ENCODE data around the gene PRSS48. TPM values are rescaled to one million over a fixed set of nuclear protein-coding genes. Genes with fewer than 3 reads are reported as not detected.
"Not testable (repeated sequence)": the region's sequence is repeated elsewhere in the genome, so short reads cannot be mapped to it uniquely, and the experiment has no call there.

PRSS48 gene
- polyA plus RNA-seq, 1 donor from 2014 or later: not detected

- no peaks in the 10 kb centered on the region for H3K9me3 ChIP-seq (ENCODE audit: low read length)
- H3K27ac ChIP-seq (ENCODE audit: low read length): no peak overlapping the region
Observed at GRCh38 chr4:151233600-151233999, 43.4 kb upstream of the PRSS48 start.

DNA sequence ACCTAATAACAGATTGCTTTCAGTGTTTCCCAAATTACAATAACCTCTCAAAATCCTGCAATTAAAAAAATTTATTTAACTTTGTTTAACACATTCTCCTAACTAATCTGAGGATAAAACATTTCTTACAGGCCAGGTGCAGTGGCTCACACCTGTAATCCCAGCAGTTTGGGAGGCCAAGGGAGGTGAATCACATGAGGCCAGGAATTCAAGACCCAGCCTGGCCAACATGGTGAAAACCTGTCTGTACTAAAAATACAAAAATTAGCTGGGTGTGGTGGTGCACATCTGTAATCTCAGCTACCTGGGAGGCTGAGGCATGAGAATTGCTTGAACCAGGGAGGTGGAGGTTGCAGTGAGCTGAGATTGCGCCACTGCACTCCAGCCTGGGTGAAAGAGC is 41.6 kb upstream of the PRSS48 start:
- H3K27me3 ChIP-seq (ENCODE audit: insufficient read depth, low read depth, low read length); H4K20me1 ChIP-seq (ENCODE audit: insufficient read depth); H2AFZ ChIP-seq (ENCODE audit: low read depth, low read length); H3F3A ChIP-seq (ENCODE audit: insufficient read depth, low read length, poor library complexity, severe bottlenecking); H3K27ac ChIP-seq (ENCODE audit: low read length); H3K36me3 ChIP-seq (ENCODE audit: insufficient read depth, low read length); H3K9me3 ChIP-seq (ENCODE audit: low read length); H3K79me2 ChIP-seq (replicated peaks; ENCODE audit: insufficient read depth, low read length); H3K9me2 ChIP-seq (ENCODE audit: insufficient read depth, low read length); H3K9ac ChIP-seq (ENCODE audit: low read length); H3K4me2 ChIP-seq (ENCODE audit: low read length); H3K4me3 ChIP-seq (ENCODE audit: low read length): not testable (repeated sequence)

More at GRCh38 chr4:151233600-151233999, 43.4 kb upstream of the PRSS48 start:
- Histone ChIP-seq H4K20me1 (ENCODE audit: insufficient read depth) (no peaks in the 10 kb centered on the region), H3K9ac (ENCODE audit: low read length) (no peak overlapping the region), H3K79me2 (replicated peaks; ENCODE audit: insufficient read depth, low read length) (no peaks in the 10 kb centered on the region), H3K9me2 (ENCODE audit: insufficient read depth, low read length) (no peaks in the 10 kb centered on the region), H3F3A (ENCODE audit: insufficient read depth, low read length, poor library complexity, severe bottlenecking) (no peaks in the 10 kb centered on the region), H3K36me3 (ENCODE audit: insufficient read depth, low read length) (no peaks in the 10 kb centered on the region), H3K4me2 (ENCODE audit: low read length) (no peak overlapping the region), H2AFZ (ENCODE audit: low read depth, low read length) (no peak overlapping the region), H3K4me3 (ENCODE audit: low read length) (no peak overlapping the region), H3K27me3 (ENCODE audit: insufficient read depth, low read depth, low read length) (no peaks in the 10 kb centered on the region)
- TF ChIP-seq MXI1 (conservative IDR thresholded peaks at IDR 0.05; ENCODE audit: poor library complexity, severe bottlenecking): no peak
- TF ChIP-seq EP300 (conservative IDR thresholded peaks at IDR 0.05; ENCODE audit: poor library complexity, severe bottlenecking): no peak
- no peak for TF ChIP-seq SMC3 (conservative IDR thresholded peaks at IDR 0.05; ENCODE audit: poor library complexity)
- TF ChIP-seq REST (IDR thresholded peaks at IDR 0.05; ENCODE audit: borderline replicate concordance): no peak
- no peak for TF ChIP-seq RAD21 (conservative IDR thresholded peaks at IDR 0.05)
- TF ChIP-seq TAF1 (IDR thresholded peaks at IDR 0.05; ENCODE audit: low read depth): no peak
- TF ChIP-seq EZH2 (IDR thresholded peaks at IDR 0.05; ENCODE audit: borderline replicate concordance, insufficient read depth, low read length, poor library complexity, severe bottlenecking): no peak
- TF ChIP-seq POLR2AphosphoS5 (IDR thresholded peaks at IDR 0.05): no peak
- no peak for TF ChIP-seq CTCF (IDR thresholded peaks at IDR 0.05; ENCODE audit: poor library complexity, severe bottlenecking)

DNA sequence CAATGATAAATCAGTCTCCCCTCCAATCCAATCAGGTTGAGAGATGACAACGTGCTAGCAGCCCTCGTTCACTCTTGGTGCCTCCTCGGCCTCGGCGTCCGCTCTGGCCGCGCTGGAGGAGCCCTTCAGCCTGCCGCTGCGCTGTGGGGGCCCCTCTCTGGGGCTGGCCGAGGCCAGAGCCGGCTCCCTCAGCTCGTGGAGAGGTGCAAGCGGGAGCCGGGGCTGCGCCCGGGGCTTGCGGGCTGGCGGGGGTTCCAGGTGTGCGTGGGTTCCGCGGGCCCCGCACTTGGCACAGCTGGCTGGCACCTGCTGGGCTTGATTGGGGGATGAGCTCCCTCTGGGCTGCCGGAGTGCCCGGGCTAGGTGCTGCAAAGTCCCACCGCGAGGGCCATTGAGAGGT is 40.9 kb upstream of the PRSS48 start:
- Histone ChIP-seq H3K4me3 (ENCODE audit: low read length) (no peak overlapping the region), H3K36me3 (ENCODE audit: insufficient read depth, low read length) (no peaks in the 10 kb centered on the region), H3F3A (ENCODE audit: insufficient read depth, low read length, poor library complexity, severe bottlenecking) (no peaks in the 10 kb centered on the region), H2AFZ (ENCODE audit: low read depth, low read length) (no peak overlapping the region), H3K9ac (ENCODE audit: low read length) (no peak overlapping the region), H3K9me2 (ENCODE audit: insufficient read depth, low read length) (no peaks in the 10 kb centered on the region), H3K79me2 (replicated peaks; ENCODE audit: insufficient read depth, low read length) (no peaks in the 10 kb centered on the region), H3K9me3 (ENCODE audit: low read length) (no peaks in the 10 kb centered on the region), H3K27me3 (ENCODE audit: insufficient read depth, low read depth, low read length) (no peaks in the 10 kb centered on the region), H3K27ac (ENCODE audit: low read length) (no peak overlapping the region), H3K4me2 (ENCODE audit: low read length) (no peak overlapping the region), H4K20me1 (ENCODE audit: insufficient read depth) (no peaks in the 10 kb centered on the region)
- TF ChIP-seq EP300 (conservative IDR thresholded peaks at IDR 0.05; ENCODE audit: poor library complexity, severe bottlenecking) (no peak), CTCF (IDR thresholded peaks at IDR 0.05; ENCODE audit: poor library complexity, severe bottlenecking) (no peak), MXI1 (conservative IDR thresholded peaks at IDR 0.05; ENCODE audit: poor library complexity, severe bottlenecking) (no peak), POLR2AphosphoS5 (IDR thresholded peaks at IDR 0.05) (no peak), REST (IDR thresholded peaks at IDR 0.05; ENCODE audit: borderline replicate concordance) (no peak), TAF1 (IDR thresholded peaks at IDR 0.05; ENCODE audit: low read depth) (no peak), RAD21 (conservative IDR thresholded peaks at IDR 0.05) (no peak), EZH2 (IDR thresholded peaks at IDR 0.05; ENCODE audit: borderline replicate concordance, insufficient read depth, low read length, poor library complexity, severe bottlenecking) (no peak), SMC3 (conservative IDR thresholded peaks at IDR 0.05; ENCODE audit: poor library complexity) (no peak)

Measured in neural cell (in vitro differentiated cells).